GM12878 (cell line): ENCODE data around the gene ZNF695. TPM values are rescaled to one million over a fixed set of nuclear protein-coding genes. Genes with fewer than 3 reads are reported as not detected.

Experiments
- ATAC-seq: fragments of 200-7000 bp; cut with Tn5 transposase; 3 replicates; pipeline ENCODE4 v1.9.1; 2020; ENCODE audit warnings: mild to moderate bottlenecking, moderate library complexity
- BruUV-seq: library from RNA; stranded (reverse); fragments of 400-500 nt; replicated peaks from 2 replicates; lab custom pipeline; 2021; lab: Mats Ljungman, UMichigan
- CTCF ChIA-PET: fragments of 300-600 bp; sonication (Branson Sonifier 250); formaldehyde crosslinking; extraction: SDS; loops from one replicate; lab custom pipeline; 2021; ENCODE audit warnings: inconsistent platforms; lab: Yijun Ruan, JAX
- POLR2A ChIA-PET: fragments of 350-600 bp; formaldehyde crosslinking; extraction: SDS; loops from one replicate; lab custom pipeline; 2021; ENCODE audit warnings: inconsistent platforms; lab: Charles Lee
- RAD21 ChIA-PET: fragments of 300-600 bp; sonication (Branson Sonifier 250); formaldehyde crosslinking; loops from one replicate; lab custom pipeline; 2023; ENCODE audit warnings: antibody characterized with exemption; ENCODE audit not compliant: unreplicated experiment; lab: Charles Lee
- SMC1A ChIA-PET: fragments of 300-600 bp; sonication (Branson Sonifier 250); formaldehyde crosslinking; loops from one replicate; lab custom pipeline; 2023; ENCODE audit not compliant: unreplicated experiment, uncharacterized antibody; lab: Charles Lee
- DNase-seq: peaks from one replicate; pipeline ENCODE4 v3.0.0-alpha.2; 2011; ENCODE audit warnings: low read depth, low spot score
- FAIRE-seq: peaks from 3 replicates; lab custom pipeline; 2011; peaks lifted over from hg19 to GRCh38; lab: Jason Lieb, UNC
- H2AFZ ChIP-seq: 2 replicates; pipeline ENCODE4 v1.6.0; 2011; ENCODE audit warnings: low read depth, low read length, control low read depth; ENCODE audit not compliant: control insufficient read depth
- H3K27ac ChIP-seq: 2 replicates; pipeline ENCODE4 v1.5.1; 2011; ENCODE audit warnings: control low read depth; ENCODE audit not compliant: control insufficient read depth, insufficient read depth
- H3K27me3 ChIP-seq, 2 experiments: replicated peaks in 1 of 2; 2 replicates each; pipeline versions ENCODE4 v1.6.0 to v1.6.1; 2011; ENCODE audit warnings: low read length in 1 of 2; ENCODE audit not compliant: control insufficient read depth in 2 of 2, insufficient read depth in 2 of 2
- H3K36me3 ChIP-seq, 2 experiments: 2 replicates each; pipeline ENCODE4 v1.5.1; 2011; ENCODE audit warnings: low read length in 1 of 2; ENCODE audit not compliant: control insufficient read depth in 2 of 2, insufficient read depth in 2 of 2
- H3K4me1 ChIP-seq: 2 replicates; pipeline ENCODE4 v1.6.1; 2011; ENCODE audit warnings: mild to moderate bottlenecking, low read length, moderate library complexity, mixed read lengths; ENCODE audit not compliant: control insufficient read depth, insufficient read depth
- H3K4me2 ChIP-seq: 2 replicates; pipeline ENCODE4 v1.6.0; 2011; ENCODE audit warnings: control low read depth; ENCODE audit not compliant: control insufficient read depth, insufficient read depth
- H3K4me3 ChIP-seq: fragments of 200-600 bp; sonication (generic); 2 replicates; pipeline ENCODE4 v1.5.1; 2016
- H3K79me2 ChIP-seq: 2 replicates; pipeline ENCODE4 v1.6.0; 2011; ENCODE audit warnings: low read length; ENCODE audit not compliant: control insufficient read depth, insufficient read depth
- H3K9ac ChIP-seq: 2 replicates; pipeline ENCODE4 v1.8.0; 2011; ENCODE audit warnings: low read length, control low read depth, mixed read lengths; ENCODE audit not compliant: control insufficient read depth, insufficient read depth
- H3K9me3 ChIP-seq: replicated peaks from 3 replicates; pipeline ENCODE4 v1.5.1; 2011; ENCODE audit warnings: mild to moderate bottlenecking, low read length; ENCODE audit not compliant: control insufficient read depth, insufficient read depth
- H4K20me1 ChIP-seq: 2 replicates; pipeline ENCODE4 v1.6.0; 2011; ENCODE audit not compliant: control insufficient read depth, insufficient read depth
- ATF2 ChIP-seq: IDR thresholded peaks from 2 replicates; pipeline ENCODE4 v1.6.1; 2012; ENCODE audit warnings: low read length, inconsistent platforms
- CBFB ChIP-seq: IDR thresholded peaks from 2 replicates; pipeline ENCODE4 v1.6.1; 2016; ENCODE audit warnings: antibody characterized with exemption, low read depth
- CTCF ChIP-seq, 3 experiments: IDR thresholded peaks in 2 of 3; conservative IDR thresholded peaks in 1 of 3; 2 replicates each; pipeline ENCODE4 v1.5.1; 2011; ENCODE audit warnings: low read depth in 3 of 3, low read length in 3 of 3, mild to moderate bottlenecking in 3 of 3, control low read depth in 2 of 3, moderate library complexity in 2 of 3, inconsistent platforms in 1 of 3, mixed read lengths in 1 of 3; ENCODE audit not compliant: control insufficient read depth in 2 of 3, insufficient read depth in 1 of 3; ENCODE audit errors: extremely low read depth in 1 of 3
- DPF2 ChIP-seq: fragments of 450-650 bp; IDR thresholded peaks from 2 replicates; pipeline ENCODE4 v1.6.1; 2017; ENCODE audit warnings: mild to moderate bottlenecking
- E2F4 ChIP-seq: IDR thresholded peaks from 2 replicates; pipeline ENCODE4 v1.6.1; 2012; ENCODE audit warnings: low read depth, low read length, improper control_type of control experiment
- EED ChIP-seq: sonication (generic); IDR thresholded peaks from 2 replicates; pipeline ENCODE4 v1.6.1; 2016; ENCODE audit warnings: antibody characterized with exemption, low read depth
- HCFC1 ChIP-seq: fragments of 150-350 bp; IDR thresholded peaks from 2 replicates; pipeline ENCODE4 v1.6.1; 2014; ENCODE audit warnings: low read length
- HDAC2 ChIP-seq: fragments of 200-600 bp; sonication (generic); IDR thresholded peaks from 2 replicates; pipeline ENCODE4 v1.6.1; 2017
- PAX8 ChIP-seq: fragments of 450-650 bp; IDR thresholded peaks from 2 replicates; pipeline ENCODE4 v1.6.1; 2017; ENCODE audit warnings: mild to moderate bottlenecking, moderate library complexity
- PBX3 ChIP-seq: IDR thresholded peaks from 2 replicates; pipeline ENCODE4 v1.6.1; 2011; ENCODE audit warnings: mild to moderate bottlenecking, low read depth, low read length, moderate library complexity; ENCODE audit not compliant: insufficient replicate concordance
- POLR2A ChIP-seq: IDR thresholded peaks from 2 replicates; pipeline ENCODE4 v1.6.1; 2011; ENCODE audit warnings: low read depth, mild to moderate bottlenecking, low read length
- SMAD1 ChIP-seq: fragments of 450-650 bp; IDR thresholded peaks from 2 replicates; pipeline ENCODE4 v1.6.1; 2018; ENCODE audit warnings: mild to moderate bottlenecking, low read depth; ENCODE audit not compliant: partially characterized antibody
- STAT1 ChIP-seq: fragments of 450-650 bp; conservative IDR thresholded peaks from 2 replicates; pipeline ENCODE4 v1.6.1; 2014; ENCODE audit warnings: antibody characterized with exemption, mild to moderate bottlenecking
- TARDBP ChIP-seq: IDR thresholded peaks from 2 replicates; pipeline ENCODE4 v1.6.1; 2016; ENCODE audit warnings: borderline replicate concordance
- TCF12 ChIP-seq: IDR thresholded peaks from 2 replicates; pipeline ENCODE4 v1.6.1; 2011; ENCODE audit warnings: low read depth, mild to moderate bottlenecking, low read length
- USF1 ChIP-seq: IDR thresholded peaks from 2 replicates; pipeline ENCODE4 v1.6.1; 2011; ENCODE audit warnings: borderline replicate concordance, low read depth, mild to moderate bottlenecking, moderate library complexity, mixed read lengths, low read length; ENCODE audit not compliant: insufficient read depth; ENCODE audit errors: extremely low read length
- ZNF274 ChIP-seq: IDR thresholded peaks from one replicate; pipeline ENCODE4 v1.8.0; 2011; ENCODE audit not compliant: insufficient read length, insufficient read depth
- ZNF384 ChIP-seq: IDR thresholded peaks from 2 replicates; pipeline ENCODE4 v1.6.1; 2012; ENCODE audit warnings: low read depth, mild to moderate bottlenecking, low read length, improper control_type of control experiment, borderline replicate concordance
- WGBS: methylation state at CpG from one replicate; pipeline ENCODE4 v1.1.6; 2016; ENCODE audit warnings: low lambda C conversion rate; ENCODE audit not compliant: insufficient replicate concordance, insufficient coverage; ENCODE audit errors: missing lambda C conversion rate; 5-methylcytosine and 5-hydroxymethylcytosine counted together
- in situ Hi-C: fragments of 300-500 bp; cut with MboI; formaldehyde crosslinking; loops from 9 replicates; pipeline ENCODE4 v1.14.3; 2018; ENCODE audit warnings: mixed read lengths
- intact Hi-C: fragments of 100-400 bp; cut with micrococcal nuclease; formaldehyde crosslinking; loops from one replicate; pipeline ENCODE4 v1.14.2; 2022; ENCODE audit not compliant: unreplicated experiment
- polyA plus RNA-seq, 11 experiments: library from polyadenylated mRNA; depleted of rRNA in 4 of 11; unstranded in 6 of 11; stranded (reverse) in 5 of 11; fragments of >200 nt; fragmentation: Nextera tagmentation in 4 of 11; fragmentation: Illumina TruSeq in 1 of 11; extraction: Ambion mirVana in 4 of 11; extraction: Trizol in 1 of 11; gene quantifications; 1 replicate in 1 of 11; 2 replicates in 10 of 11; pipeline versions ENCODE4 v1.2.1 to v1.2.3, GENCODE V29; 2011 to 2016; ENCODE audit warnings: inconsistent platforms in 2 of 11, missing spikeins in 2 of 11, low read depth in 1 of 11
- total RNA-seq, 4 experiments: library from RNA; depleted of rRNA in 3 of 4; stranded (reverse); fragments of >200 nt in 3 of 4; fragmentation: Illumina TruSeq in 1 of 4; extraction: Trizol in 1 of 4; gene quantifications; 2 replicates each; pipeline versions ENCODE4 v1.2.1 to v1.2.3, GENCODE V29; 2013 to 2021

ZNF695 gene
- total and polyA plus RNA-seq, 10 of the 15 experiments (the other 5 are each of a cell fraction or from before 2014, with no cell fraction given) = 0.04 to 1.8 (median 1.2) TPM

- H3K27ac ChIP-seq = no peak overlapping the region
- H3K9ac ChIP-seq = no peak overlapping the region
- peaks cover 1% of the 10 kb centered on the region; the same call in 2 of the 3 replicates for H3K9me3 ChIP-seq
- ChIA-PET POLR2A (no interaction called here), RAD21 (no interaction called here), SMC1A (no interaction called here), CTCF (no interaction called here)
- H2AFZ ChIP-seq = peak overlapping the region; percentile 44
- no peak overlapping the region for H3K4me3 ChIP-seq
- in situ Hi-C loops (no loop called here), intact Hi-C loops (no loop called here)
- H3K79me2 ChIP-seq = no peaks in the 10 kb centered on the region
- DNase-seq (no peak), FAIRE-seq (no peak), ATAC-seq (no peak)
- no peak for TF ChIP-seq STAT1
- no peak for TF ChIP-seq EED
- no peak for TF ChIP-seq E2F4
- no peak for TF ChIP-seq CBFB
- no peak for TF ChIP-seq TARDBP
- TF ChIP-seq USF1 = no peak
- TF ChIP-seq ZNF384 = no peak
- no peak for TF ChIP-seq SMAD1
- TF ChIP-seq POLR2A = no peak
- TF ChIP-seq HCFC1 = no peak
- TF ChIP-seq TCF12 = no peak
- no peak for TF ChIP-seq ZNF274
- no peak for TF ChIP-seq CTCF (IDR thresholded peaks at IDR 0.05 in 2 of 3, conservative IDR thresholded peaks at IDR 0.05 in 1 of 3; ENCODE audit: control insufficient read depth in 2 of 3, extremely low read depth in 1 of 3, insufficient read depth in 1 of 3, low read depth in 3 of 3, low read length in 3 of 3)
- TF ChIP-seq PBX3 = no peak
- TF ChIP-seq DPF2 = no peak
- no peak for TF ChIP-seq PAX8
- no peak for TF ChIP-seq HDAC2
- TF ChIP-seq ATF2 = no peak
- no peaks in the 10 kb centered on the region for H3K4me1 ChIP-seq
- BruUV-seq = no TSS peak
- no peaks in the 10 kb centered on the region for H4K20me1 ChIP-seq
- H3K4me2 ChIP-seq = peak overlapping the region; percentile 48; the same call in 1 of the 2 replicates
- H3K36me3 ChIP-seq = no peaks in the 10 kb centered on the region
- WGBS = 86% methylated on average over 13 of the region's 13 CpGs
- H3K27me3 ChIP-seq = no peaks in the 10 kb centered on the region
Observed at GRCh38 chr1:247008406-247008799, 546 bp upstream of the ZNF695 start.
